AG09309 (cell line): Measurements from ENCODE around the gene NRXN3.

ENCODE experiments used
- DNase-seq: peaks from one replicate; pipeline ENCODE4 v3.0.0-alpha.2; 2010; ENCODE audit warnings: low read depth
- H3K4me3 ChIP-seq: 2 replicates; pipeline ENCODE4 v1.5.1; 2011; ENCODE audit warnings: mild to moderate bottlenecking, low read depth, low read length, moderate library complexity; ENCODE audit not compliant: control insufficient read depth
- CTCF ChIP-seq: IDR thresholded peaks from 2 replicates; pipeline ENCODE4 v1.5.1; 2011; ENCODE audit warnings: mild to moderate bottlenecking, low read depth, low read length, inconsistent platforms; ENCODE audit not compliant: insufficient read depth, control insufficient read depth; ENCODE audit errors: missing control alignments

The NRXN3 gene

GRCh38 chr14:79601579-79601978 lies 1431.4 kb downstream of the NRXN3 start:
- no peak overlapping the region for H3K4me3 ChIP-seq
- no peak for TF ChIP-seq CTCF
- no peak for DNase-seq

- no peak for TF ChIP-seq CTCF
These were observed 1431.9 kb downstream of the NRXN3 start for GRCh38 chr14:79602045-79602444.

GRCh38 chr14:79602742-79603141 lies 1432.6 kb downstream of the NRXN3 start:
- no peak for TF ChIP-seq CTCF
- DNase-seq, result no peak
- H3K4me3 ChIP-seq, result no peak overlapping the region

More at GRCh38 chr14:79602045-79602444, 1431.9 kb downstream of the NRXN3 start:
- DNase-seq, result no peak
- H3K4me3 ChIP-seq, result no peak overlapping the region

GRCh38 chr14:79605849-79606248 lies 1435.7 kb downstream of the NRXN3 start:
- DNase-seq, result no peak
- no peak overlapping the region for H3K4me3 ChIP-seq
- no peak for TF ChIP-seq CTCF

GRCh38 chr14:79608446-79608845 lies 1438.3 kb downstream of the NRXN3 start:
- TF ChIP-seq CTCF, result no peak
- DNase-seq, result no peak
- no peak overlapping the region for H3K4me3 ChIP-seq

GRCh38 chr14:79613625-79614024 lies 1443.5 kb downstream of the NRXN3 start:
- no peak for DNase-seq
- H3K4me3 ChIP-seq, result no peak overlapping the region
- TF ChIP-seq CTCF, result no peak

GRCh38 chr14:79614448-79614847 lies 1444.3 kb downstream of the NRXN3 start:
- H3K4me3 ChIP-seq, result no peak overlapping the region
- no peak for TF ChIP-seq CTCF
- DNase-seq, result no peak
